HCT116 (cell line): ENCODE measurements around the gene BABAM2. TPM values are rescaled to one million over a fixed set of nuclear protein-coding genes. Genes with fewer than 3 reads are reported as not detected.

ENCODE experiments used
- ATAC-seq: fragments of 200-7000 bp; cut with Tn5 transposase; 2 replicates; pipeline ENCODE4 v1.9.1; 2020; ENCODE audit warnings: mild to moderate bottlenecking, moderate library complexity
- BruUV-seq: library from RNA; stranded (reverse); fragments of 400-500 nt; replicated peaks from 2 replicates; lab custom pipeline; 2021; lab: Mats Ljungman, UMichigan
- CTCF ChIA-PET: fragments of 300-600 bp; sonication (Branson Sonifier 250); formaldehyde crosslinking; loops from one replicate; lab custom pipeline; 2021; ENCODE audit warnings: antibody characterized with exemption; lab: Charles Lee
- POLR2A ChIA-PET: fragments of 300-600, 350-600 bp; sonication (Branson Sonifier 250); formaldehyde crosslinking; loops from one replicate; lab custom pipeline; 2021; ENCODE audit warnings: antibody characterized with exemption; lab: Charles Lee
- RAD21 ChIA-PET, 2 experiments: fragments of 300-600 bp; sonication (Branson Sonifier 250); formaldehyde crosslinking; loops; one replicate each; lab custom pipeline; 2023; ENCODE audit warnings: low total read pairs in 2 of 2; ENCODE audit not compliant: uncharacterized antibody in 2 of 2, unreplicated experiment in 2 of 2, low non-redundant PET in 1 of 2; lab: Charles Lee
- DNase-seq: peaks from one replicate; pipeline ENCODE4 v3.0.0-alpha.2; 2010; ENCODE audit warnings: low read depth, low spot score
- H2AFZ ChIP-seq: fragments of 200-600 bp; shearing (Covaris generic), sonication (generic); 2 replicates; pipeline ENCODE4 v1.6.1; 2017; ENCODE audit warnings: low read depth, mixed run types, mixed read lengths, antibody characterized with exemption, low read length; ENCODE audit not compliant: poor library complexity, severe bottlenecking
- H3K27ac ChIP-seq: 2 replicates; pipeline ENCODE4 v1.5.1; 2012; ENCODE audit warnings: low read depth, low read length
- H3K27me3 ChIP-seq: fragments of 200-600 bp; sonication (generic); 2 replicates; pipeline ENCODE4 v1.6.1; 2016; ENCODE audit warnings: mixed run types, low read length, mixed read lengths; ENCODE audit not compliant: insufficient read depth
- H3K36me3 ChIP-seq, 2 experiments: fragments of 200-500 bp in 1 of 2; fragments of 200-600 bp in 1 of 2; sonication (Bioruptor generic) in 1 of 2; sonication (generic) in 1 of 2; 2 replicates each; pipeline versions ENCODE4 v1.5.1 to v1.6.1; 2014 to 2016; ENCODE audit warnings: low read length in 2 of 2, inconsistent platforms in 1 of 2, mixed read lengths in 1 of 2, mixed run types in 1 of 2; ENCODE audit not compliant: insufficient read depth in 2 of 2, control insufficient read depth in 1 of 2
- H3K4me1 ChIP-seq, 2 experiments: fragments of 200-600 bp in 1 of 2; sonication (generic) in 1 of 2; 2 replicates each; pipeline versions ENCODE4 v1.5.1 to v1.6.1; 2012 to 2017; ENCODE audit warnings: low read length in 2 of 2, inconsistent platforms in 1 of 2, mild to moderate bottlenecking in 1 of 2, mixed read lengths in 1 of 2, mixed run types in 1 of 2, moderate library complexity in 1 of 2; ENCODE audit not compliant: insufficient read depth in 2 of 2, control insufficient read depth in 1 of 2
- H3K4me2 ChIP-seq: fragments of 200-600 bp; sonication (generic); 2 replicates; pipeline ENCODE4 v1.6.1; 2017; ENCODE audit warnings: mixed run types, low read length, mixed read lengths
- H3K4me3 ChIP-seq, 2 experiments: fragments of 200-600 bp in 1 of 2; sonication (generic) in 1 of 2; replicated peaks in 1 of 2; 2 replicates each; pipeline ENCODE4 v1.5.1; 2011 to 2016; ENCODE audit warnings: low read length in 2 of 2, control low read depth in 1 of 2, low read depth in 1 of 2, mild to moderate bottlenecking in 1 of 2, mixed read lengths in 1 of 2, mixed run types in 1 of 2
- H3K79me2 ChIP-seq: fragments of 200-600 bp; sonication (generic); 2 replicates; pipeline ENCODE4 v1.6.1; 2017; ENCODE audit warnings: mild to moderate bottlenecking, mixed run types, low read length, moderate library complexity, mixed read lengths; ENCODE audit not compliant: insufficient read depth
- H3K9ac ChIP-seq: fragments of 200-600 bp; sonication (generic); 2 replicates; pipeline ENCODE4 v1.6.1; 2016; ENCODE audit warnings: low read length, mixed read lengths
- H3K9me2 ChIP-seq: fragments of 200-600 bp; sonication (generic), shearing (Covaris generic); 2 replicates; pipeline ENCODE4 v1.6.1; 2017; ENCODE audit warnings: mixed run types, mild to moderate bottlenecking, moderate library complexity; ENCODE audit not compliant: insufficient read depth
- H3K9me3 ChIP-seq, 2 experiments: fragments of 200-500 bp in 1 of 2; fragments of 200-600 bp in 1 of 2; sonication (Bioruptor generic) in 1 of 2; sonication (generic) in 1 of 2; 2 replicates each; pipeline ENCODE4 v1.6.1; 2014 to 2017; ENCODE audit warnings: low read length in 2 of 2, mixed read lengths in 2 of 2, inconsistent platforms in 1 of 2, low read depth in 1 of 2, mild to moderate bottlenecking in 1 of 2, mixed run types in 1 of 2, moderate library complexity in 1 of 2; ENCODE audit not compliant: control insufficient read depth in 1 of 2, insufficient read depth in 1 of 2
- H4K20me1 ChIP-seq: fragments of 200-600 bp; sonication (generic), shearing (Covaris generic); 2 replicates; pipeline ENCODE4 v1.6.1; 2017; ENCODE audit warnings: mixed run types, mild to moderate bottlenecking, moderate library complexity; ENCODE audit not compliant: insufficient read depth
- CEBPB ChIP-seq: IDR thresholded peaks from 2 replicates; pipeline ENCODE4 v1.6.1; 2012; ENCODE audit warnings: low read depth
- EZH2phosphoT487 ChIP-seq: fragments of 200-600 bp; IDR thresholded peaks from 2 replicates; pipeline ENCODE4 v1.6.1; 2018; ENCODE audit warnings: antibody characterized with exemption, borderline replicate concordance
- JUND ChIP-seq: IDR thresholded peaks from 2 replicates; pipeline ENCODE4 v1.6.1; 2012
- POLR2AphosphoS5 ChIP-seq: IDR thresholded peaks from 2 replicates; pipeline ENCODE4 v1.6.1; 2011; ENCODE audit warnings: mild to moderate bottlenecking, low read depth, low read length, moderate library complexity
- SRF ChIP-seq: IDR thresholded peaks from 2 replicates; pipeline ENCODE4 v1.6.1; 2012; ENCODE audit warnings: low read depth
- TCF7L2 ChIP-seq: IDR thresholded peaks from 2 replicates; pipeline ENCODE4 v1.7.0; 2011; ENCODE audit warnings: borderline replicate concordance, inconsistent platforms; ENCODE audit not compliant: insufficient read depth, insufficient read length; ENCODE audit errors: extremely low read depth
- ZFX ChIP-seq: fragments of 450-650 bp; IDR thresholded peaks from 2 replicates; pipeline ENCODE4 v1.6.1; 2017
- ZNF274 ChIP-seq: fragments of 200-500 bp; sonication (Bioruptor generic); IDR thresholded peaks from 2 replicates; pipeline ENCODE4 v1.6.1; 2014; ENCODE audit warnings: mild to moderate bottlenecking, low read depth, low read length, inconsistent platforms
- intact Hi-C: fragments of 100-400 bp; cut with micrococcal nuclease; formaldehyde crosslinking; loops from 2 replicates; pipeline ENCODE4 v1.10.0; 2022
- total RNA-seq: library from RNA; stranded (reverse); gene quantifications from one replicate; pipeline ENCODE4 v1.2.1, GENCODE V29; 2021; ENCODE audit not compliant: unreplicated experiment
- TF ChIP-seq, protein P1 (sequence below): IDR thresholded peaks from 2 replicates; pipeline ENCODE4 v1.6.1; 2012
- TF ChIP-seq, protein P2 (sequence below): IDR thresholded peaks from 2 replicates; pipeline ENCODE4 v1.6.1; 2012
- TF ChIP-seq, protein P3 (sequence below): IDR thresholded peaks from 2 replicates; pipeline ENCODE4 v1.6.1; 2011; ENCODE audit warnings: mild to moderate bottlenecking, low read length, moderate library complexity; ENCODE audit not compliant: insufficient replicate concordance; ENCODE audit errors: extremely low read depth
- TF ChIP-seq, protein P4 (sequence below), 3 experiments: fragments of 200-600 bp in 1 of 3; sonication (generic) in 1 of 3; IDR thresholded peaks in 2 of 3; conservative IDR thresholded peaks in 1 of 3; 2 replicates each; pipeline ENCODE4 v1.5.1; 2012 to 2017; ENCODE audit warnings: low read depth in 2 of 3, low read length in 2 of 3, antibody characterized with exemption in 1 of 3, borderline replicate concordance in 1 of 3, control low read depth in 1 of 3, mild to moderate bottlenecking in 1 of 3, mixed read lengths in 1 of 3, mixed run types in 1 of 3, moderate library complexity in 1 of 3; ENCODE audit not compliant: insufficient read depth in 1 of 3

The BABAM2 gene
- total RNA-seq, 1 experiment from 2014 or later = 23.8 TPM

DNA sequence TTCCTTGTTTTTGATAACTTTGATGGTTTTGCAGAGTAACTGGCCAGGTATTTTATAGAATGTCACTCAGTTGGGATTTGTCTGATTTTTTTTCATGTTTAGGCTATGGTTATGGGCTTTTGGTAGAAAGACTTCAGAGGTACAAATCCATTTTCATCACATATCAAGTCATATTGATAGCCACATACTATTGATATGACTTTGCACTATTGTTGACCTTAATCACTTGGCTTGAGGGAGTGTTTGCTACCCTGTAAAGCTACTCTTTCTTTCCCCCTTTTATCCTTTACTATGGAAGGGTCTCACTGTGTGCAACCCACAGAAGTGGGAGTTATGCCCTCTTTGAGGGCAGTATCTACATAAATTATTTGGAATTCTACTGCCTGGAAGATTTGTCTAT lies 109.8 kb downstream of the BABAM2 start:
- no peaks in the 10 kb centered on the region for H3K9me3 ChIP-seq
- intact Hi-C loops = no loop called here
- BruUV-seq = no TSS peak
- no peak overlapping the region for H2AFZ ChIP-seq
- ATAC-seq = no peak
- H3K9me2 ChIP-seq = no peaks in the 10 kb centered on the region
- TF ChIP-seq, protein P1, sequence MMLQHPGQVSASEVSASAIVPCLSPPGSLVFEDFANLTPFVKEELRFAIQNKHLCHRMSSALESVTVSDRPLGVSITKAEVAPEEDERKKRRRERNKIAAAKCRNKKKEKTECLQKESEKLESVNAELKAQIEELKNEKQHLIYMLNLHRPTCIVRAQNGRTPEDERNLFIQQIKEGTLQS = no peak
- TF ChIP-seq, protein P2, sequence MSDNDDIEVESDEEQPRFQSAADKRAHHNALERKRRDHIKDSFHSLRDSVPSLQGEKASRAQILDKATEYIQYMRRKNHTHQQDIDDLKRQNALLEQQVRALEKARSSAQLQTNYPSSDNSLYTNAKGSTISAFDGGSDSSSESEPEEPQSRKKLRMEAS = no peak
- TF ChIP-seq EZH2phosphoT487 = no peak
- TF ChIP-seq ZNF274 = no peak
- no peak for TF ChIP-seq TCF7L2
- no peak for TF ChIP-seq CEBPB
- no peak for TF ChIP-seq SRF
- no peak for TF ChIP-seq JUND
- no peak overlapping the region for H3K4me3 ChIP-seq
- H3K27ac ChIP-seq = no peak overlapping the region
- POLR2A ChIA-PET = no interaction called here
- 0 out of 2 replicates have a peak, but pooled peaks cover 4% of the 10 kb centered on the region for H3K79me2 ChIP-seq
- no peaks in the 10 kb centered on the region for H3K27me3 ChIP-seq
- H3K4me2 ChIP-seq = no peak overlapping the region
- RAD21 ChIA-PET = no interaction called here
- no peaks in the 10 kb centered on the region for H3K36me3 ChIP-seq
- no peak for DNase-seq
- H3K4me1 ChIP-seq = peaks cover 0 to 6% of the 10 kb centered on the region in 2 experiments; a peak in 1 of 4 replicates
- no peak overlapping the region for H3K9ac ChIP-seq
- no peaks in the 10 kb centered on the region for H4K20me1 ChIP-seq
- CTCF ChIA-PET = no interaction called here

DNA sequence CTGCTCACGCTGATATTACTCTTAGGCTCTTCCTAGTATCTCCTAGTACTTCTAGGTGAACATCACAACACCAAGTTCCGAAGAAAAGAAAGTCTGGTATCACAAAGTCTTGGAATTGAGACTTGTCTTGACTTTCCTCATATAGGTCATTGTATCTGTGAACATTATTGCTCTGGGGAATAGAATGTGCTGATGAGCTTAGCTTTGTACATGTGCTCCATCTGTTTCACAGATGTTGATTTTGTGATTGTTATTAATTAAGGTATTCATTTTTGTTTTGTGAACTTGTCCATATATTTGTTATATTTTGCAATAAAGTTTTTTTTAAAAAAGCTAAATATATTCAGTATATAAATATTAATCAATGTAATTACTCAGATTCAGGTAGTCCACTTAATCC lies 111.7 kb downstream of the BABAM2 start:
- TF ChIP-seq, protein P3, sequence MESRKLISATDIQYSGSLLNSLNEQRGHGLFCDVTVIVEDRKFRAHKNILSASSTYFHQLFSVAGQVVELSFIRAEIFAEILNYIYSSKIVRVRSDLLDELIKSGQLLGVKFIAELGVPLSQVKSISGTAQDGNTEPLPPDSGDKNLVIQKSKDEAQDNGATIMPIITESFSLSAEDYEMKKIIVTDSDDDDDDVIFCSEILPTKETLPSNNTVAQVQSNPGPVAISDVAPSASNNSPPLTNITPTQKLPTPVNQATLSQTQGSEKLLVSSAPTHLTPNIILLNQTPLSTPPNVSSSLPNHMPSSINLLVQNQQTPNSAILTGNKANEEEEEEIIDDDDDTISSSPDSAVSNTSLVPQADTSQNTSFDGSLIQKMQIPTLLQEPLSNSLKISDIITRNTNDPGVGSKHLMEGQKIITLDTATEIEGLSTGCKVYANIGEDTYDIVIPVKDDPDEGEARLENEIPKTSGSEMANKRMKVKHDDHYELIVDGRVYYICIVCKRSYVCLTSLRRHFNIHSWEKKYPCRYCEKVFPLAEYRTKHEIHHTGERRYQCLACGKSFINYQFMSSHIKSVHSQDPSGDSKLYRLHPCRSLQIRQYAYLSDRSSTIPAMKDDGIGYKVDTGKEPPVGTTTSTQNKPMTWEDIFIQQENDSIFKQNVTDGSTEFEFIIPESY = no peak
- no peak for TF ChIP-seq POLR2AphosphoS5
- TF ChIP-seq ZFX = no peak
- TF ChIP-seq, protein P4, sequence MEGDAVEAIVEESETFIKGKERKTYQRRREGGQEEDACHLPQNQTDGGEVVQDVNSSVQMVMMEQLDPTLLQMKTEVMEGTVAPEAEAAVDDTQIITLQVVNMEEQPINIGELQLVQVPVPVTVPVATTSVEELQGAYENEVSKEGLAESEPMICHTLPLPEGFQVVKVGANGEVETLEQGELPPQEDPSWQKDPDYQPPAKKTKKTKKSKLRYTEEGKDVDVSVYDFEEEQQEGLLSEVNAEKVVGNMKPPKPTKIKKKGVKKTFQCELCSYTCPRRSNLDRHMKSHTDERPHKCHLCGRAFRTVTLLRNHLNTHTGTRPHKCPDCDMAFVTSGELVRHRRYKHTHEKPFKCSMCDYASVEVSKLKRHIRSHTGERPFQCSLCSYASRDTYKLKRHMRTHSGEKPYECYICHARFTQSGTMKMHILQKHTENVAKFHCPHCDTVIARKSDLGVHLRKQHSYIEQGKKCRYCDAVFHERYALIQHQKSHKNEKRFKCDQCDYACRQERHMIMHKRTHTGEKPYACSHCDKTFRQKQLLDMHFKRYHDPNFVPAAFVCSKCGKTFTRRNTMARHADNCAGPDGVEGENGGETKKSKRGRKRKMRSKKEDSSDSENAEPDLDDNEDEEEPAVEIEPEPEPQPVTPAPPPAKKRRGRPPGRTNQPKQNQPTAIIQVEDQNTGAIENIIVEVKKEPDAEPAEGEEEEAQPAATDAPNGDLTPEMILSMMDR (IDR thresholded peaks at IDR 0.05 in 2 of 3, conservative IDR thresholded peaks at IDR 0.05 in 1 of 3; ENCODE audit: borderline replicate concordance in 1 of 3, insufficient read depth in 1 of 3, low read depth in 2 of 3, low read length in 2 of 3) = no peak
- TF ChIP-seq, all 23 proteins: peak for 0
- RAD21 ChIA-PET = no interaction called here
- no peak overlapping the region for H2AFZ ChIP-seq

More for the DNA sequence above, 111.7 kb downstream of the BABAM2 start:
- H3K27me3 ChIP-seq = no peaks in the 10 kb centered on the region
- H3K4me3 ChIP-seq = no peak overlapping the region
- H3K9me2 ChIP-seq = no peaks in the 10 kb centered on the region
- DNase-seq (no peak), ATAC-seq (no peak)
- BruUV-seq = no TSS peak
- 0 out of 2 replicates have a peak, but pooled peaks cover 4% of the 10 kb centered on the region for H3K79me2 ChIP-seq
- intact Hi-C loops = no loop called here
- no peak overlapping the region for H3K27ac ChIP-seq
- H3K4me2 ChIP-seq = no peak overlapping the region
- no peak overlapping the region for H3K9ac ChIP-seq
- ChIA-PET CTCF (no interaction called here), POLR2A (no interaction called here)
- no peaks in the 10 kb centered on the region for H3K36me3 ChIP-seq
- H3K9me3 ChIP-seq = no peaks in the 10 kb centered on the region
- H3K4me1 ChIP-seq = peaks cover 0 to 6% of the 10 kb centered on the region in 2 experiments; a peak in 1 of 4 replicates
- no peaks in the 10 kb centered on the region for H4K20me1 ChIP-seq
